Stimulated activated naive B cell treated with anti-CD40 and anti-IgM and Interleukin-4, amounts not matched to agents 10 μg/mL and 1 μg/mL and 100 μg/mL, for 72 hours (primary cell): Measurements from ENCODE around the gene CFAP52.

Source experiments
- ATAC-seq, 2 donors: fragments of 150-1000 bp; cut with Tn5 transposase; replicated peaks; 2 replicates each; pipeline ENCODE4 v1.10.0; 2021; ENCODE audit warnings: moderate library complexity in 1 of 2
- DNase-seq: peaks from one replicate; pipeline ENCODE4 v3.0.0; 2021
- H3K27ac Mint-ChIP-seq: one replicate; pipeline ENCODE4 v1.8.0; 2022; ENCODE audit warnings: mild to moderate bottlenecking, mixed read lengths
- H3K27me3 Mint-ChIP-seq, 2 donors: one replicate each; pipeline ENCODE4 v1.8.0; 2022; ENCODE audit warnings: mixed read lengths in 2 of 2
- H3K36me3 Mint-ChIP-seq, 2 donors: one replicate each; pipeline ENCODE4 v1.8.0; 2022; ENCODE audit warnings: mixed read lengths in 2 of 2, mild to moderate bottlenecking in 1 of 2
- H3K4me1 Mint-ChIP-seq, 2 donors: one replicate each; pipeline ENCODE4 v1.8.0; 2022; ENCODE audit warnings: mixed read lengths in 2 of 2, mild to moderate bottlenecking in 1 of 2
- H3K4me3 Mint-ChIP-seq, 2 donors: one replicate each; pipeline ENCODE4 v1.8.0; 2022; ENCODE audit warnings: mild to moderate bottlenecking in 2 of 2, mixed read lengths in 2 of 2, moderate library complexity in 1 of 2
- H3K9me3 Mint-ChIP-seq, 2 donors: one replicate each; pipeline ENCODE4 v1.8.0; 2022; ENCODE audit warnings: mixed read lengths in 2 of 2, mild to moderate bottlenecking in 1 of 2

The CFAP52 gene

DNA sequence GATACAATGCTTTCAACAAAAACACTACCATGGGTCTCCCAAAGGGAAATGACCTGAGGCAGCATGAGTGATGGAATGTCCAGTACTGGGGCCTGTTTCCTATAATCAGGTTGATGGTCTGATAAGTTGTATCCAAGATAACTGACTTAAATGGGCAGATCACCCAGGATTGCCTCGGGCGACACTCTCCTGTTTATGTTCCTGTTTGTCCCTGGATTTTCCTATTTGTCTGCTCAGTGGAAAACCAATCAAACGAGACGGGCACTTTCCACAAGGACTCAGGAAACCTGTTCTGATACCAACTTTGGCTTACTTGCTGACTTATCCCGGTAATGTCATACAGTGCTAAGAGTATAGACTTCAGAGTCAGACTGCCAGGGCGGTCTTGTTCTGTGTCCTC, 96.2 kb downstream of the CFAP52 start:
- H3K4me3 Mint-ChIP-seq: no peak overlapping the region
- H3K36me3 Mint-ChIP-seq: no peaks in the 10 kb centered on the region
- no peak overlapping the region for H3K27ac Mint-ChIP-seq
- peaks cover 0 to under 1% of the 10 kb centered on the region in 2 donors for H3K9me3 Mint-ChIP-seq
- no peaks in the 10 kb centered on the region for H3K4me1 Mint-ChIP-seq
- no peaks in the 10 kb centered on the region for H3K27me3 Mint-ChIP-seq
- DNase-seq (no peak), ATAC-seq (no peak)

DNA sequence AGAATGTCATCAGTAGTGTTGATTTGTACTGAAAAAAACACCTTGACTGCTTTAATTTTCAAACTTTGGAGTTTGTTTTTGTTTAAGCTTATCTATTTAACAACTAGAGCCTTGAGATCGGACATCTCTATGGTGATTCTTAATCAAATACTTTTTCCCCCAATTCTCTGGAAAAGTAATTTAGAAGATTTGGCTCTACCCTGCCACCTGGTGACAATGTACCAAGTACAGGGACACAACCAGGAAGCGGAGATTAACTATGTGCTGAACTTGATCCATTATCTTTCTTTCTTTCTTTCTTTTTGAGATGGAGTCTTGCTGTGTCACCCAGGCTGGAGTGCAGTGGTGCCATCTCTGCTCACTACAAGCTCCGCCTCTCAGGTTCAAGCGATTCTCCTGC, 99.6 kb downstream of the CFAP52 start:
- H3K9me3 Mint-ChIP-seq: peaks cover 3 to 4% of the 10 kb centered on the region in 2 donors
- no peak overlapping the region for H3K4me3 Mint-ChIP-seq
- no peak overlapping the region for H3K27ac Mint-ChIP-seq
- no peaks in the 10 kb centered on the region for H3K27me3 Mint-ChIP-seq
- no peaks in the 10 kb centered on the region for H3K4me1 Mint-ChIP-seq
- no peak for DNase-seq
- no peak for ATAC-seq
- H3K36me3 Mint-ChIP-seq: no peaks in the 10 kb centered on the region

DNA sequence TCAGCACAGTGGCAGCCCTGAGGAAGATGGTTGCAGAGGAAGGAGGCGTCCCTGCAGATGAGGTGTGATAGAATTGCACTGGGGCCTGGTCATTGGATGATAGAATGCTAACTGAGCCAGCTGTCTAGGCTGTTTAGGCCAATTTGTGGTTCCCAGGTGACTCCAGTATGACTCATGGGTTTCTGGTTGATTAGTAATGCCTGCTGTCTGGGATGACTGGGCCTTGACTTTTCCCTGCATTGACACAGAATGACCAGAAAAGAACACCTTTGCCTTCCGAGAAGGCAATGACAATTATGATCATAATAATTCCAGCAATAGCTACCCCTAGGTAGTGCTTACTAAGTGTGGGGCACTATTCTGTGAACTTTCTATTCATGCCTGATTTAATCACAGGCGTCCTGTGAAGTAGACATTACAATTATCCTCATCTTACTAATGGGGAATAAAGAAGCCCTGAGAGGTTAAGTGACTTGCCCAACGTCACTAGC, 100.4 kb downstream of the CFAP52 start:
- H3K27me3 Mint-ChIP-seq: no peaks in the 10 kb centered on the region
- no peak overlapping the region for H3K4me3 Mint-ChIP-seq
- no peaks in the 10 kb centered on the region for H3K36me3 Mint-ChIP-seq
- H3K4me1 Mint-ChIP-seq: no peaks in the 10 kb centered on the region
- H3K9me3 Mint-ChIP-seq: peaks cover 3 to 4% of the 10 kb centered on the region in 2 donors
- DNase-seq (no peak), ATAC-seq (peak in 1 of 2 donors; percentile 45)
- no peak overlapping the region for H3K27ac Mint-ChIP-seq

DNA sequence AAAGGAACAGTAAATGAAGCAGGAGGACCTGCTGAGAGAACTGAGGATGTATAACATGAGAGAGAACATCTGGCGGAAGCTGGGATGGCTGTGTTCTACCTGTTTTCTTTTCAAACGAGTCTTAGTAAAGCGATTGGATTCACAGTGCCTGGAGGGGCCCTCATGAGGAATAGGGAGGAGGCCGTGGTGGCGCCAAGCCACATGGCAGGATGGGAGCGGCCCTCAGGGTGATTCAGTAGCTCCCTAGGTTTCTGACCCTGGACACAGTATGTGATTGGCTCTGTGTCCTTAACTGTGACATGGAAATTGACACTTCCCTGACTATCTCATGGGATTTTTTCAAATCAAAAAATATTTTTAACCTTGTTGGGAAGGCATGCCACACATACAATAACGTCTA, 101.0 kb downstream of the CFAP52 start:
- no peak overlapping the region for H3K27ac Mint-ChIP-seq
- H3K4me3 Mint-ChIP-seq: no peak overlapping the region
- ATAC-seq (no peak), DNase-seq (no peak)
- no peaks in the 10 kb centered on the region for H3K4me1 Mint-ChIP-seq
- no peaks in the 10 kb centered on the region for H3K27me3 Mint-ChIP-seq
- no peaks in the 10 kb centered on the region for H3K36me3 Mint-ChIP-seq
- peaks cover 3 to 4% of the 10 kb centered on the region in 2 donors for H3K9me3 Mint-ChIP-seq

DNA sequence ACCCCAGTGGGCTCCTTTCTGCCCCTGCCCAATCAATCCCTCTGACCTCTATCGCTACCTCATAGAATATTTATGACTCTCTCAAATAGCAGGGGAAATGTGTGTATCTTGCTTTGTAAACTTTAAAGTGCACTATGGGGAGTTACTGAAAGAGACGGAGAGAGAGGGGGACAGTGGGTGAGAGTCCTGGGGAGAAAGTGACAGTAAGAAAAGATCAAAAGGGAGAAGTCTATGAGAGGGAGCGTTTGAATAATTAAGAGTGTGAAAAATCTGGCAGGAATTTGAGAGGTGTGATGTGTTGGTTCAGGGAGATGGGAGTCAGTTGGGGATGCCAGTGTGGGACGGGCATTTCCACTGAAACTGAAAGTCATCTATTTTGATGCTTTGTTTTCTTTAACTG, 101.5 kb downstream of the CFAP52 start:
- Mint-ChIP-seq H3K4me3 (no peak overlapping the region), H3K27ac (no peak overlapping the region), H3K4me1 (no peaks in the 10 kb centered on the region), H3K36me3 (no peaks in the 10 kb centered on the region), H3K9me3 (peaks cover 3 to 4% of the 10 kb centered on the region in 2 donors), H3K27me3 (no peaks in the 10 kb centered on the region)
- ATAC-seq (no peak), DNase-seq (no peak)

DNA sequence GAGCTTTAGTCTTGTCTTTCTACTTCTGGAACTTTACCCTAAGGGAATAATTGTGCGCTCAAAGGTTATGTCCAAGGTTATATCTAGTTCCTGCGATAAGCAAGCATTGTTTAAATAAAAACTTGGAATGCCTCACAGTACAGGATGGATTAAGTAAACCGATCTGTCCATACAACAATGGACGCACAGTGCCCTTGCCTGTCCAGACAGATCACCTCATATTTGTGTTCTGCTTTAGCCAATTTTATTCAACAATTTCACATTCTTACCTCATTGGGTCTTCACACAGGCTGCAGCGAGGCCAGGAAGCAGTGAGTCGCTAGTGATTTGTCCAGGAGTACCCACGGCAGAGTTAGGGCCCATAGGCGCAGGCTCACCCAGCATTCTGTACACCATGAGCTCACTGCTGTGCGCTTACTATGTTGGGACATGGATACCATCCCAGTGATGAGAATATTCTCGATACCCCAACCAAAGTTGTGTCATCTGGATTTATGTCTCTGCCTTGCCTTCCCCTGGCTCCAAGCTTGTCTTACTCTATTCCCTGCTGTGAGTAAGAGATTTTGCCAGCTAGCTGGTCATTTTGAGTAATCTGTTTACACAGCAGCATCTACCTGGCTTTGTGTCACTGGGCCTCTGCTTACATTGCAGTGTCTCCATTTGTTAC, 108.6 kb downstream of the CFAP52 start:
- H3K9me3 Mint-ChIP-seq: peaks cover 5 to 7% of the 10 kb centered on the region in 2 donors
- H3K4me3 Mint-ChIP-seq: no peak overlapping the region
- H3K27ac Mint-ChIP-seq: no peak overlapping the region
- no peaks in the 10 kb centered on the region for H3K4me1 Mint-ChIP-seq
- H3K27me3 Mint-ChIP-seq: no peaks in the 10 kb centered on the region
- H3K36me3 Mint-ChIP-seq: no peaks in the 10 kb centered on the region
- ATAC-seq (no peak), DNase-seq (no peak)
